SK-N-MC (cell line): ENCODE data around the gene GH2.
"Not testable (repeated sequence)": the region's sequence is repeated elsewhere in the genome, so short reads cannot be mapped to it uniquely, and the experiment has no call there.

Experiments used
- EZH2 ChIP-seq: fragments of 200-600 bp; sonication (generic); IDR thresholded peaks from one replicate; pipeline ENCODE4 v1.6.1; 2017; ENCODE audit warnings: antibody characterized with exemption
- POLR2AphosphoS5 ChIP-seq: IDR thresholded peaks from 2 replicates; pipeline ENCODE4 v1.6.1; 2012; ENCODE audit warnings: mild to moderate bottlenecking, low read depth, low read length, borderline replicate concordance

GRCh38 chr17:63915753-63916152 is 34.0 kb upstream of the GH2 start:
- TF ChIP-seq POLR2AphosphoS5, EZH2: not testable (repeated sequence)
